SU-DHL-6 (cell line): ENCODE measurements around the gene MORC2.

ENCODE experiments used
- CTCF ChIP-seq: fragments of 200-600 bp; sonication (generic); IDR thresholded peaks from one replicate; pipeline ENCODE4 v1.5.1; 2017; ENCODE audit warnings: antibody characterized with exemption, mild to moderate bottlenecking, low read length, moderate library complexity; ENCODE audit not compliant: insufficient read depth, poor library complexity, severe bottlenecking
- EZH2phosphoT487 ChIP-seq: fragments of 200-600 bp; sonication (generic), shearing (Covaris generic); conservative IDR thresholded peaks from 2 replicates; pipeline ENCODE4 v1.6.1; 2018; ENCODE audit warnings: mild to moderate bottlenecking, antibody characterized with exemption, low read length, moderate library complexity, mixed read lengths

GRCh38 chr22:30968015-30968923 is at the start of gene MORC2:
- TF ChIP-seq CTCF (no peak), EZH2phosphoT487 (no peak)
